ENCODE measurements around the gene ANKRD63.
A peak's percentile ranks its signal among the peaks of the same experiment; 100 is the strongest.

Gene ANKRD63

GRCh38 chr15:40279437-40280141, 3.3 kb downstream of the ANKRD63 start:
- peak; percentile 29 for DNase-seq (ENCODE audit: low read depth)

DNA sequence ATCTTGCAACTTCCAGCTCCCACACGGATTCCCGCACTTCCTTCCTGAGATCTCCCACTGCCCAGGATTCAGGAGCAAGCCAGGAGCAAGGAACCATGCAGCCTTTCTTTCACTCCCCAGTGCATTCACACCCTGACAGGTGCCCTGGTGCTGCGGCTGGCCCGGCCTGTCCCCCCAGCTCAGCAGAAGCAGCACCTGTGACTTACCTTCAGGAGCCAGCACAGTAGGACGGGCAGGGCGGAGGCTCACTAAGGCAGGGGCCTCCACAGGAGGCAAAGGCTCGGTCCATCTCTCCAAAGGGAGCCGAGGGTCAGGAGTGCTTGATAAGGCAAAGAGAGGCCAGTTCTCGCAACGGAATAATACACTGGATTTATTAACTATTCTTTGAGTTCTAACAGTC, 4.8 kb downstream of the ANKRD63 start:
- no peak for DNase-seq (ENCODE audit: low read depth)

- no peak for DNase-seq (ENCODE audit: low read depth)
Measured at GRCh38 chr15:40277471-40277870, 5.4 kb downstream of the ANKRD63 start.

DNA sequence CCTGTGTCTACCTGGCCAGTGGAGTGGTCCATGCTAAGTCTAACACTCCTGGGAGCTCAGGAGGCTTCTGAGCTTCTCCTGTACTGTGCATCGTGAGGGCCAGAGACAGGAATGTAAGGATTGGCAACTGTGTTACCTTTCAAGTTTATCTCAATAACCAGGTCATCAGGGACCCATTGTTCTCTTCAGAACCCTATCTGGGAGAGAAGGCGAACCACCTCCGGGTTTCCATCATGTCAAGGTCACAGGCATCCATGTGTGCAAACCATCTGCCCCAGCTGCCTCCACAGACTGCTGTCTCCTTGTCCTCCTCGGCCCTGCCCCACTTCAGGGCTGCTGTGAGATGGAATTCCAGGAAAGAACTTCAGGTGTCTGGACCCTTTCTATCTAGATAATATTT, 5.9 kb downstream of the ANKRD63 start:
- no peak for DNase-seq (ENCODE audit: low read depth)

DNA sequence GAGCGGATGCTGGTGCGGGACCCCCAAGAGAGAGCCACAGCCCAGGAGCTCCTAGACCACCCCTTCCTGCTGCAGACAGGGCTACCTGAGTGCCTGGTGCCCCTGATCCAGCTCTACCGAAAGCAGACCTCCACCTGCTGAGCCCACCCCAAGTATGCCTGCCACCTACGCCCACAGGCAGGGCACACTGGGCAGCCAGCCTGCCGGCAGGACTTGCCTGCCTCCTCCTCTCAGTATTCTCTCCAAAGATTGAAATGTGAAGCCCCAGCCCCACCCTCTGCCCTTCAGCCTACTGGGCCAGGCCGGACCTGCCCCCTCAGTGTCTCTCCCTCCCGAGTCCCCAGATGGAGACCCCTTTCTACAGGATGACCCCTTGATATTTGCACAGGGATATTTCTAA, 6.9 kb downstream of the ANKRD63 start:
- no peak for DNase-seq (ENCODE audit: low read depth)

- DNase-seq (ENCODE audit: low read depth): no peak
Measured at GRCh38 chr15:40275523-40275922, 7.3 kb downstream of the ANKRD63 start.

- peak; percentile 64 for DNase-seq (ENCODE audit: low read depth)
Measured at GRCh38 chr15:40274350-40275274, 8.3 kb downstream of the ANKRD63 start.

DNA sequence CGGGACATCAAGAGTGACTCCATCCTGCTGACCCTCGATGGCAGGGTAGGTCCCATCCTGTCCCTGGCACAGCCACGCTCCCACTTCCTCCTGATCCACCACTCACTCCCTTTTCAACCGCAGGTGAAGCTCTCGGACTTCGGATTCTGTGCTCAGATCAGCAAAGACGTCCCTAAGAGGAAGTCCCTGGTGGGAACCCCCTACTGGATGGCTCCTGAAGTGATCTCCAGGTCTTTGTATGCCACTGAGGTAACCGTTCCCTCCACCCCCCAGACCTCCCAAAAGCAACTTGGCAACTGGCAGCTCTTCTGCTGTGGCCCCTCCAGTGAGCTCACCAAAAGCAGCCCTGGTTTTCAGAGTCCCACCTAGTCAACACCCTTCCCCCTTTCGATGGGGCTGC, 9.4 kb downstream of the ANKRD63 start:
- DNase-seq (ENCODE audit: low read depth): no peak

- DNase-seq (ENCODE audit: low read depth): no peak
Measured at GRCh38 chr15:40272485-40273056, 10.3 kb downstream of the ANKRD63 start.

DNA sequence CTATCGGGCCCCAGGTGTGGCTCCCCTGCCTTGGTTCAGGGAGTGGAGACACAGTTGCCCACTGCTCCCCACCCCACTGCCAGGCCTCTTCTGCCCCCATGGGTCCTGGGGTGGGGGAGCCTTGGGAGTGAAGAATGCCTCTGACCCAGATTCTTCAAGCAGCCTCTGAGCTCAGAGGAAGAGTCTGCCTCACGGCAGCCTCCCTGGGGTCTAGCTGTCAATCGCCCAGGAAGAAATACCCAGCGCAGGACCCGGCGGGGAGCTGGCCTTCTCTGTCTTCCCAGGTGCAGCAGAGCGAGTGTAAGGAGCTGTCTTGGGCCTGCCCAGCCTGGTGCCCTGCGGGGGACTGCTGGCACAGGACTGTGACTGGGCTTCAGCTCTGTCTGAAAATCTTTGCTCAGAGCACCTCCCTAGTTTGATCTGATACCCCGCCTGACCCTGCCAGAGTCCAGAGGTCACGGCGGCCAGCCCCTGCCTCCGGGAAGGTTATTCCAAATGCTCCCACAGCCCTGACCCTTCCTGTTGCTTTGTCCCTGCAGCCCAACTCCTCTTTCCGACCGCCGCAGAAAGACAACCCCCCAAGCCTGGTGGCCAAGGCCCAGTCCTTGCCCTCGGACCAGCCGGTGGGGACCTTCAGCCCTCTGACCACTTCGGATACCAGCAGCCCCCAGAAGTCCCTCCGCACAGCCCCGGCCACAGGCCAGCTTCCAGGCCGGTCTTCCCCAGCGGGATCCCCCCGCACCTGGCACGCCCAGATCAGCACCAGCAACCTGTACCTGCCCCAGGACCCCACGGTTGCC, 11.0 kb downstream of the ANKRD63 start:
- DNase-seq (ENCODE audit: low read depth): no peak

DNA sequence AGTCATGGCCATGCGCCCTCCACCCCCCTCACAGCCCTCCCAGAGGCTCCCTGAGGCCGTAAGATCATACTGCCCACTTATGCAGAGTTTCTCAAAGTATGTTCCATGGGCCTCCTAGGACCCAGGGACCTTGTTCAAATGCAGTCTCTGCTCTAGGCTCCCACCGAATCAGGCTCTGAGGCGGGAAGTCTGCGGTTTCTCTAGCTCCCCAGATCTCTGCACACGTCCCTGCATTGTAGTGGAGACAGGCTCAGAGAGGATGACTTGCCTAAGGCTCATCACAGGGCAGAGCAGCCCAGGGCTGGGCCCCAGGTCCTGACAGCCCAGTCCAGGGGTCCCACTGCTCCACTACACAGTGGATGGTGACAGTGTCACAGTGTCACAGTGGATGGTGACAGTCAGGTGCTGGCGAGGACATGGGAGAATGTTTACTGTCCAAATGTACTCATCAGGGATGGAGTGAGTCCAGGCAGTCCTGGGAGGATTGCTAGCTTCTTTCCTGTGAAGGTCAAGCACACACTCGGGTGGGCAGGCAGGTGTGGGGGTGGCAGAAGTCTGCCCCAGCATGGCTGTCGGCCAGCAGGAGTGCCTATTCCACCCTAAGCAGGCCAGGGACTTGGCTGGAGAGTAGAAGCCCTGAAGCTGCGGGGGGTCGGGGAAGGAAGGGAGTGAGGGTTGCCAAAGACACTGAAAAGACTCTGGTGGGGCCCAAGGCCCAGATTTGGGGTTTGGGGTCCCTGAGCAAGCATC, 12.4 kb downstream of the ANKRD63 start:
- no peak for DNase-seq (ENCODE audit: low read depth)

DNA sequence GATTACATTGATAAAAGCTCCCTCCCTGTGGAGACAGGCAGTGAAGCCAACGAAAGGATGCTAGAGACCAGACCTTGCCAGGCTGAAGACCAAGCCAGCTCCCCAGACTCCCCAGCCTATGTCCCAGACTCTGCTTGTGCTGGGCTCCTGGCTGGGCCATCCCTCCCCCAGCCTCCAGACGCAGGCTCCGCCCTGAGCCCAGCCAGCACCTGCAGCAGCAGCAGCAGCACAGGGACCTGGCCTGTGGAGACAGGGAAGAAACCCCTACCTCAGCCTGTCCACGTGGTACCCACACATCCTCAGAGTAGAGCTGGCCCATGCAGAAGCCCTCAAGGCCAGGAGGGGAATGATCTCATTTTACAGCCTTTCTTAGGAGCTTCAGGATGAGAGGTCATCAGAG, 13.3 kb downstream of the ANKRD63 start:
- no peak for DNase-seq (ENCODE audit: low read depth)

DNA sequence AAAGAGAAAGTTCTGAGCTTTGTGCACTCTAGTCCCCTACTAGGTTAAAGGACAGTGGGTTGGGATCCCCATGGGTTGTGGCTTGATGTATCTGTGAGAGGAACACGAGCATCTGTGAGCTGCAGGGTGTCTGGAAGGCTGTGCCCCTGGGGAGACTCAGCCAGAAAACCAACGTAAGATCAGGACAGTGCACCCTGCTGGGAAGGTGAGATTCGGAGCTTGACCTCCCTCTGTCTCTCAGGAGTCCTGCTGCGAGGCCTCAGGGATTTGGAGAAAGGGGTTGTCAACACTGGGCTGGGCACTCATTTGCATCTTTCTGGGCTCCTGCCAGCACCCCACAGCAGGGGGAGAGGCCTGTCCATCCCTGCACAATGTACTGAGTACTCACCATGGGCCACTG, 15.2 kb downstream of the ANKRD63 start:
- DNase-seq (ENCODE audit: low read depth): no peak

- DNase-seq (ENCODE audit: low read depth): no peak
Measured at GRCh38 chr15:40266828-40267304, 16.0 kb downstream of the ANKRD63 start.

DNA sequence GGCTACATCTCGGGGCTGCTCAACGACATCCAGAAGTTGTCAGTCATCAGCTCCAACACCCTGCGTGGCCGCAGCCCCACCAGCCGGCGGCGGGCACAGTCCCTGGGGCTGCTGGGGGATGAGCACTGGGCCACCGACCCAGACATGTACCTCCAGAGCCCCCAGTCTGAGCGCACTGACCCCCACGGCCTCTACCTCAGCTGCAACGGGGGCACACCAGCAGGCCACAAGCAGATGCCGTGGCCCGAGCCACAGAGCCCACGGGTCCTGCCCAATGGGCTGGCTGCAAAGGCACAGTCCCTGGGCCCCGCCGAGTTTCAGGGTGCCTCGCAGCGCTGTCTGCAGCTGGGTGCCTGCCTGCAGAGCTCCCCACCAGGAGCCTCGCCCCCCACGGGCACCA, 17.0 kb downstream of the ANKRD63 start:
- DNase-seq (ENCODE audit: low read depth): no peak

DNA sequence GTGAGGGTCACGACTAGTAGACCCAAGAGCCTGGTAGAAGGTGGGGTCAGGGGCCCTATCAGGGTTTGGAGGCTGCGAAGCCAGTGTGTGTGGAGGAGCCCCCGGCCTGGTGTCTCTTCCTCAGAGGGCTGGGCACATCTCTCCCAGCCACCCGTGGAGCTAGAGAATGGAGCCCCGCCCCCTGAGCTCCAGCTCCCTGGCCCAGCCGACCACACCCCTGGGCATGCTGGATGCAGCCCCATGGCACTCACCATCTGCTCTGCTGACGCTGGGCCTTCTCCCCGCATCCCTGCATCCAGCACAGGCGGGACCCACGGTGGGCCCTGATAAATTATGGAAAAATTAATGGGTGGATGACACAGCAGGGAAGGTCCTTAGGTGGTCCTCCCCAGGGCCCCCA, 17.5 kb downstream of the ANKRD63 start:
- DNase-seq (ENCODE audit: low read depth): no peak

DNA sequence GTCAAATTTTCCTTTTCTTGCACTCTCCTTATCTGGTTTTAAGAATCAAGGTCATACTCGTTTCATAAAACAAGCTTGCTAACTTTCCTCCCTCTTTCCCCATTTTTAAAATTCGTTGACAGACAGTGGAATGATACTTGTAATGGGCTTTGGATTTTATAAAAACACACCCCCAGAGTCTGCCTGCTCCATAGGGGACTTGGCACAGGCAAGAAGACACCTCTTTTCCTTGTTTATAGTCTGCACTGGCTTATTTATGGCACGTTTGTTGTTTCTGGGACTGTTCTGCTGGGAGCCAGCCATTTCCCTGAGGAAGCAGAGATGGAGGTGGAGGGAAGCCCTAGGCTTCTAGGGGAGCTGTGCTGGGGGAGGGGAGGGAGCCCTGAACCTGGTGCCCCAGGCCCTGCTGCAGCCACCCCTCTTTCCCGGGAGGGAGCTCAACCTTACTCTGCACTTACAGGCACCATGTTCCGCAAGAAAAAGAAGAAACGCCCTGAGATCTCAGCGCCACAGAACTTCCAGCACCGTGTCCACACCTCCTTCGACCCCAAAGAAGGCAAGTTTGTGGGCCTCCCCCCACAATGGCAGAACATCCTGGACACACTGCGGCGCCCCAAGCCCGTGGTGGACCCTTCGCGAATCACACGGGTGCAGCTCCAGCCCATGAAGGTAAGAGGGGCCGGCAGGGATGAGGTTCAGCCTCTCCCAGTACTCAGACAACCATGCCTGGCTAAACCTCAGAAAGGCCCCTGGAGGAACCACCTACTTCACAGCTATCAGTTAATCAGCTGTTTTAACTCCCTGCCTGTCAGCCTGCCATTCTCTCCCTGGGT, 18.3 kb downstream of the ANKRD63 start:
- no peak for DNase-seq (ENCODE audit: low read depth)

DNA sequence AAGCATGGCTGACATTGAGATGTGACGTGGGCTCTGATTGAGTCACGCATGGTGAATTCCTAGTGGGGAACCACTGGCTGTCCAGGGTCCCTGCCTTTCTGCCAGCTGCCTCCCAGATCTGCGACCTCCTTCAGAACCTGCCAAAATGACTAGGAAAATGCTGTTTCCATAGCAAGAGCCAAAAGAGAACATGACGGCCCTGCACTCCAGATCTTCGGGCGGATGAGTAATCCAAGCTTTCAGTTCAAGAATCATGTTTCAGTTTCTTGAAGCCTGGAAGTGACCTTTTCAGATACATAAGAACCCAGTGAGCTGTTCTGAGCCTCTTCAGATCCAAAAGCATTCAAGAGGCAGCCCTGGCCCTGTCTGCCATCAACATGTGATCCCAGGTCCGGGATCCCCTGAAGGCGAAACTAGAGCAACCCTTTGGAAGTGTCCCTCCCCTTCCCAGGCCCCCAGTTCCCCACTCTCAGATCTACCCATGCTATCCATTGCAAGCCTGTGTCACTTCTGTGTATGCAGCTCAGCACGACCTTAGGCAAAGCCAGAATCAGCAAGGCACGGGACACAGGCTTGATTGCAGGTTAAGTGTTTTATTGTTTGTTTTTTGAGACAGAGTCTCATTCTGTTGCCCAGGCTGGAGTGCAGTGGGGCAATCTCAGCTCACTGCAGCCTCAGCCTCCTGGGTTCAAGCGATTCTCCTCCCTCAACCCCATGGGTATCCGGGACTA, 19.7 kb downstream of the ANKRD63 start:
- DNase-seq (ENCODE audit: low read depth): no peak

GRCh38 chr15:40259021-40259420, 23.8 kb downstream of the ANKRD63 start:
- DNase-seq (ENCODE audit: low read depth): no peak

- no peak for DNase-seq (ENCODE audit: low read depth)
Measured at GRCh38 chr15:40258544-40258943, 24.3 kb downstream of the ANKRD63 start.
